Upper lobe of right lung (tissue), 1 donor: ENCODE results near the gene NRROS. TPM values are rescaled to one million over a fixed set of nuclear protein-coding genes. Genes with fewer than 3 reads are reported as not detected.

Experiments
- ATAC-seq: fragments of 200-7000 bp; cut with Tn5 transposase; one replicate; pipeline ENCODE4 v1.9.1; 2020; ENCODE audit warnings: mild to moderate bottlenecking, moderate library complexity
- DNase-seq: peaks from one replicate; pipeline ENCODE4 v3.0.0-alpha.2; 2020
- H3K27ac ChIP-seq: fragments of 200-600 bp; one replicate; pipeline ENCODE4 v1.8.0; 2022
- H3K27me3 ChIP-seq: fragments of 200-600 bp; one replicate; pipeline ENCODE4 v1.8.0; 2022; ENCODE audit warnings: mild to moderate bottlenecking
- H3K36me3 ChIP-seq: fragments of 200-600 bp; one replicate; pipeline ENCODE4 v1.8.0; 2022
- H3K4me1 ChIP-seq: fragments of 200-600 bp; one replicate; pipeline ENCODE4 v1.8.0; 2022
- H3K4me3 ChIP-seq: fragments of 200-600 bp; one replicate; pipeline ENCODE4 v1.8.0; 2022; ENCODE audit warnings: mild to moderate bottlenecking
- H3K9me3 ChIP-seq: fragments of 200-600 bp; one replicate; pipeline ENCODE4 v1.8.0; 2022
- intact Hi-C: fragments of 100-400 bp; cut with DNase I; formaldehyde crosslinking; loops from one replicate; pipeline ENCODE4 v1.11.0; 2022
- total RNA-seq: library from RNA; stranded (reverse); fragmentation: NEBNext Ultra II Directional; extraction: Animal tissue kit (Norgen Biotek cat#: 25700); gene quantifications from one replicate; pipeline ENCODE4 v1.2.1, GENCODE V29; 2021
- TF ChIP-seq, protein P1 (sequence below): fragments of 200-600 bp; IDR thresholded peaks from one replicate; pipeline ENCODE4 v1.8.0; 2022; ENCODE audit warnings: antibody characterized with exemption
- donor health status: DM: no; HTN: yes; CAD: no; lungs with severe emphysema.

Gene NRROS
- total RNA-seq, 1 donor from 2014 or later: 19.5 TPM

DNA sequence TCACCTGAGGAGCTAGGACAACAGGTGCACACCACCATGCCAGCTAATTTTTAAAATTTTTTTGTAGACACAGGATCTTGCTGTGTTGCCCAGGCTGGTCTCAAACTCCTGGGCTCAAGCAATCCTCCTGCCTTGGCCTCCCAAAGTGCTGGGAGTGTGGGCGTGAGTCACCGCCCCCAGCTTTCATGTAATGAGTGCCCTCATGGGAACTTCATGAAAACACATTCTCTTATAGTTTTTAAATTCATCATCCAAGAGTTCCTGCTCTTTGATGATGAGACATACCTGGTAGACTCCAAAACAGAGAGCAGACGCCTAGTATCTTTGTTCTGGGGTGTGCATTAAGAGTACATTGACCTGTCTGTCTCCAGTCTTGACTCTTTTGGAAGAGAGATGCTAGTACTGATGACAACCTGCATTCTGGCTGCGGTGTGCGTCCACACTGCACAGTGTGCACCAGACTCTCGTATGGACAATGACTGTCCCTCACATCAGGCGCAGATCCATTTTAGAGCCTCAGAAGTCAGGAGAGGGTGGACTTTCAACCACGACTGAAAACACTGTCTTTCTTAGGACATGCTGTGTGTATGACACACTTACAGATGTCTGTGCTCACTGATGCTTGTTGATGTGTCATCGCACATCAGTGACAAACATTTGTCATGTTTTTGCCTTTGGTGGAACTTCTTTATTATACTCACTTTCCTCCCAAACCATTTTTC is 2.0 kb downstream of the NRROS start:
- Histone ChIP-seq H3K9me3 (no peaks in the 10 kb centered on the region), H3K36me3 (no peaks in the 10 kb centered on the region), H3K4me3 (peak overlapping the region; percentile 70), H3K27me3 (no peaks in the 10 kb centered on the region), H3K4me1 (peaks cover 7% of the 10 kb centered on the region), H3K27ac (peak overlapping the region; percentile 87)
- TF ChIP-seq, protein P1, sequence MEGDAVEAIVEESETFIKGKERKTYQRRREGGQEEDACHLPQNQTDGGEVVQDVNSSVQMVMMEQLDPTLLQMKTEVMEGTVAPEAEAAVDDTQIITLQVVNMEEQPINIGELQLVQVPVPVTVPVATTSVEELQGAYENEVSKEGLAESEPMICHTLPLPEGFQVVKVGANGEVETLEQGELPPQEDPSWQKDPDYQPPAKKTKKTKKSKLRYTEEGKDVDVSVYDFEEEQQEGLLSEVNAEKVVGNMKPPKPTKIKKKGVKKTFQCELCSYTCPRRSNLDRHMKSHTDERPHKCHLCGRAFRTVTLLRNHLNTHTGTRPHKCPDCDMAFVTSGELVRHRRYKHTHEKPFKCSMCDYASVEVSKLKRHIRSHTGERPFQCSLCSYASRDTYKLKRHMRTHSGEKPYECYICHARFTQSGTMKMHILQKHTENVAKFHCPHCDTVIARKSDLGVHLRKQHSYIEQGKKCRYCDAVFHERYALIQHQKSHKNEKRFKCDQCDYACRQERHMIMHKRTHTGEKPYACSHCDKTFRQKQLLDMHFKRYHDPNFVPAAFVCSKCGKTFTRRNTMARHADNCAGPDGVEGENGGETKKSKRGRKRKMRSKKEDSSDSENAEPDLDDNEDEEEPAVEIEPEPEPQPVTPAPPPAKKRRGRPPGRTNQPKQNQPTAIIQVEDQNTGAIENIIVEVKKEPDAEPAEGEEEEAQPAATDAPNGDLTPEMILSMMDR: no peak
- DNase-seq: peak; percentile 55
- ATAC-seq: no peak
- intact Hi-C loops: no loop called here

DNA sequence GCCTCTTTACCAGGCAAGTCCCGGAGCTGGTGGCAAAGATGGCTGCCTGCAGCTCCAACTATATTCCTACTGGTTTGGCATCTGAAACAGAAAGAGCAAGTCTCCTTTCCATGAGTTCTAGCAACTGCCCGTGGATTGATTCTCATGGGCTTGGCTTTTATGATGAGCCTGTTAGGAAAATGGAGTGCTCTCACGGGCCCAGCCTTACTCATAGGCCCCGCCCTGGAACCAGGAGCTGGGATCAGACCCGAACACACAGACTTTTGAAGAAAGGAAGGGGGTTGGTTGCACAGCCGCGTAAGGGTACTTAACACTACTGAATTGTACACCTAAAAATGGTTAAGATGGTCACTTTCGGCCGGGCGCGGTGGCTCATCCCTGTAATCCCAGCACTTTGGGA is 2.9 kb downstream of the NRROS start:
- peaks cover 7% of the 10 kb centered on the region for H3K4me1 ChIP-seq
- no peaks in the 10 kb centered on the region for H3K27me3 ChIP-seq
- intact Hi-C loops: no loop called here
- peak overlapping the region; percentile 70 for H3K4me3 ChIP-seq
- DNase-seq (peak; percentile 56), ATAC-seq (no peak)
- no peaks in the 10 kb centered on the region for H3K9me3 ChIP-seq
- TF ChIP-seq, protein P1: no peak
- no peaks in the 10 kb centered on the region for H3K36me3 ChIP-seq
- H3K27ac ChIP-seq: peak overlapping the region; percentile 87

DNA sequence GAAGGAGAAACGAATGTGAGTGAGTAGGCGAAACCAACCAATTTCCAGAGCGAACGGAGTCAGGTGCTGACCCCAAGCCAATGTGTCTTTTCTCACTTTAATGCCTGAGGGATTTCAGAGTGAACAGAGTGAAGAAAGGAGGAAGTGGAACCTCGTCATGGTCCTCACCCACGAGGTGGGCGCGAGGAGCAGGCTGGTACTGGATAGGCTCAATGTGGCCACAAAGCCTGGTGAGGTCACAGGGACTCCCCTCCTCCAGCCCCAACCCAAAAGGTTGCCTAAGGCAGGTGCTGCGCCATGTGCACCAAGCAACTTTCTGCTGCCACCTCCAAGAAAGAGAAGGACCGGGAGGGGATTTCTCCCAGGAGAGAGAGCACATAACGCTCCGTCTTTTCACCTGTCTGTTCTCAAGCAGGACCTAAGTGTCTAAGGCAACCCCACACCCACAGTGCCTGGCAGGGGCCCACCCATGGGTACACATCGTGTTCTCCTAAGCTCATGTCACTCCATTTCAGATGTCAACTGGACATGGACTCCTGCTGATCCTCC is 3.8 kb downstream of the NRROS start:
- no peaks in the 10 kb centered on the region for H3K27me3 ChIP-seq
- ATAC-seq: peak; percentile 74
- intact Hi-C loops: no loop called here
- no peaks in the 10 kb centered on the region for H3K9me3 ChIP-seq
- H3K4me1 ChIP-seq: peaks cover 7% of the 10 kb centered on the region
- TF ChIP-seq, protein P1: no peak
- no peak overlapping the region for H3K4me3 ChIP-seq
- no peaks in the 10 kb centered on the region for H3K36me3 ChIP-seq
- DNase-seq: peak; percentile 82
- H3K27ac ChIP-seq: peak overlapping the region; percentile 26

DNA sequence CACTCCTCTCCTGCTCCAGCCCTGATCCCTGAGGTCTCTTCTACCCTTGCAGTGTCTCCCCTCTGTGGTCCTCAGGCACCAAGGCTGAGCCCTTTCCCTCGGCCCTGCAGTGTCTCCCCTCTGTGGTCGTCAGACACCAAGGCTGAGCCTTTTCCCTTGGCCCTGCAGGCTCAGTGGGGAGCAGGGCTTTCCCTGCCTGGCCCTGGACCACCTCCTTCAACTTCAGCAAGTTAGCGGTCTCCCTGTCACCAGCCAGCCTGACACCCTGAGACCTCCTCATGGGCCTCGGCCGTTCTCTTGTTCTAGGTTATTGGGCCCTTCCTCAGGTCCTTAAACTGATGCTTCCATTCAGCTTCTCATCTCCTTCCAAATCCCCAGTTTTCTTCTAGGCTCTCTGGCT is 4.3 kb downstream of the NRROS start:
- Histone ChIP-seq H3K27ac (peak overlapping the region; percentile 26), H3K36me3 (no peaks in the 10 kb centered on the region), H3K4me1 (peaks cover 7% of the 10 kb centered on the region), H3K9me3 (no peaks in the 10 kb centered on the region), H3K4me3 (no peak overlapping the region), H3K27me3 (no peaks in the 10 kb centered on the region)
- intact Hi-C loops: no loop called here
- DNase-seq (peak; percentile 51), ATAC-seq (no peak)
- TF ChIP-seq, protein P1: no peak

DNA sequence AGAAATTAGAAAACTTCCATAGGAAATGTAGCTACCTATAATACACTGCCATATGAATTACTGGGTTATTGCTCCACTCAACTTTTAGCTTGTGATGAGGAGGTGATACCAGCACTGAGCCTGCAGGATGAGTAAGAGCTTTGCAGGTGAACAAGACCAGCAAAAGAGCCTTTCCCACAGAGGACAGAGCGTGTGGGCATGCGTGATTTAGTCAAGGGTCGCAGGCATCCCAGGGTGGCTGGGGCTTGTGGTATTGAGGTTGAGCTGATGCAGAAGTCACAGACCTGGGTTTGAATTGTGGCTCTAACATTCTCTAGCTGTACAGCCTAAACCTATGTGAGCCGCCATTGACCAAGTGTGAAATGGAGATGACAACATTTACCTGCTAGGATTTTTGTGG is 5.6 kb downstream of the NRROS start:
- intact Hi-C loops: no loop called here
- no peaks in the 10 kb centered on the region for H3K9me3 ChIP-seq
- no peaks in the 10 kb centered on the region for H3K36me3 ChIP-seq
- ATAC-seq (no peak), DNase-seq (peak; percentile 36)
- H3K4me1 ChIP-seq: peaks cover 4% of the 10 kb centered on the region
- no peak overlapping the region for H3K4me3 ChIP-seq
- H3K27ac ChIP-seq: no peak overlapping the region
- TF ChIP-seq, protein P1: no peak
- no peaks in the 10 kb centered on the region for H3K27me3 ChIP-seq
